Left colon (tissue), 2 donors: Measurements from ENCODE around the gene MDGA2. TPM values are rescaled to one million over a fixed set of nuclear protein-coding genes. Genes with fewer than 3 reads are reported as not detected.
"Not testable (repeated sequence)": the region's sequence is repeated elsewhere in the genome, so short reads cannot be mapped to it uniquely, and the experiment has no call there.

Source experiments
- ATAC-seq: fragments of 200-7000 bp; cut with Tn5 transposase; one replicate; pipeline ENCODE4 v1.9.1; 2020; ENCODE audit warnings: mild to moderate bottlenecking, moderate library complexity
- DNase-seq, 2 donors: peaks; one replicate each; pipeline ENCODE4 v3.0.0-alpha.2; 2020
- intact Hi-C, 2 donors: fragments of 100-400 bp; cut with DNase I in 1 of 2; cut with micrococcal nuclease in 1 of 2; formaldehyde crosslinking; loops; one replicate each; pipeline versions ENCODE4 v1.11.2 to v1.14.0; 2022; cut with DNase I, micrococcal nuclease
- total RNA-seq, 2 donors: library from RNA; stranded (reverse); fragmentation: NEBNext Ultra II Directional; extraction: Animal tissue kit (Norgen Biotek cat#: 25700); gene quantifications; one replicate each; pipeline ENCODE4 v1.2.1, GENCODE V29; 2021
- donor health status: DM: no; HTN: no; CAD: no.
- donor health status: DM: yes; HTN: yes; CAD: no.

Gene MDGA2
- total RNA-seq, 2 donors from 2014 or later = not detected

DNA sequence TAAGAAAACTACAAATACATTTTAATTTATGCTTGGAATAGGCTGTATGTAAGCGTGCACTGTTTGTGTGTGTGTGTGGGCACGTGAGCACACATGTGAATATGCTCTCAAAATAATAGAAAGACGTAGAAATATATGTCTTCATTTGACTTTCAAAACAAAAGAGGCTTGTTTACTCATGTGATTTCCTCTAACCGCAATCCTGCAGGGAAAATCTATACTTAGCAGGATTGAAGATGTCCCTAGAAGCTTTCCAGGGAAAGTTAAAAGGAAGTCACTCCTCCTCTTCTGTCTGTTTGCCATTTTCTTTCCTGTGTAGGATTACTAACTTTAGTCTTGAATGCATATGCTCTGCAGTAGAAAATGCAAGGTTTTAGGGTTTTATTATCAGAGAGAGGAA, 404.7 kb downstream of the MDGA2 start:
- intact Hi-C loops = no loop called here
- DNase-seq = no peak
- no peak for ATAC-seq

DNA sequence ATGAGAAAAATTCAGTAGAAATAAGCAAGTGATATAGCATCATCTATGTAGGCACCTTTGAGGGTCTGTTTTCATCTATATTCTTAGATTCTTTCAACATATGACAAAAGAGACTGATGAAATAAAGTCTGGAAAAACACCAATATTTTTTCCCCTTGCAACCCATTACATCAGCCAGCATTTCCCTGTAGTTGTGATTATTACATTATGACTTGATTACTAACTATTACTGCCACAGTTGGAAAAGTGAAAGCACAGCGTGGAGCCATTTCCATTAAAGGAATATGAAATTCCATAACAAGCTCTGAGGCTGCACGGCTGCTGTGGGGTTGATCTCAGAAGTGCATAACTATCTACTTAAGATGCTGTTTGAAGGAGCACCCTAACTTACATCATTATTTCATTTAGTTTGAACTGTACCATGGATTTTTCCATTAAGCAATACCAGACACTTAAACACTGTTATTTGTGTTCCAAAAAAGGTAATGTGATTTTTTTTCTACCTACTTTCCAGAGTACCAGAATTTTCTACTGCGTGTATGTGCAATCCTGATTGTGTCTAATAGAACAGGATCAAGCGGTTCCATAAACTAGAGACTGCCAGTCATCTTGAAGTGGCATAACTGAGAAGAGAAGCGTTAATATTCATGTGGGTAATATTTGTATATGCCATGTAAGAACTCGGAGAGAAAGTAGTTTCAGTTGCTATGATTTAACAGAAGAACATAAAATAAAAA, 405.5 kb downstream of the MDGA2 start:
- no peak for DNase-seq
- no peak for ATAC-seq
- intact Hi-C loops = no loop called here

DNA sequence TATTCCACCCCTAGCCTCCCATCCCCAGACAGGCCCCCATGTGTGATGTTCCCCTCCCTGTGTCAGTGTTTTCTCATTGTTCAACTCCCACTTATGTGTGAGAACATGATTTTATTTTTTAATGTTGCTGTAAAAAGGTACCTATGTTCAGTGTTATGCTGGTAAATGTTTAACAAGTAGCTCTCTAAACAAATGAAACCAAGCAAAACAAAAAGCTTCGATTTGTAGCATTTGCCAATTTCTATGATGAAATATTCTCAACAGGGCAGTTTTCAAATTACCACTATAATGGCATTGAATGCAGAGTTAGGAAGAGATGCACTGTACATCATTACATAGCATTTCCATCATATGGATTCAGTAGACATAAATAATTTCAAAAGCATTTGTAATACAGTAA, 410.6 kb downstream of the MDGA2 start:
- DNase-seq (no peak), ATAC-seq (no peak)
- intact Hi-C loops = no loop called here

DNA sequence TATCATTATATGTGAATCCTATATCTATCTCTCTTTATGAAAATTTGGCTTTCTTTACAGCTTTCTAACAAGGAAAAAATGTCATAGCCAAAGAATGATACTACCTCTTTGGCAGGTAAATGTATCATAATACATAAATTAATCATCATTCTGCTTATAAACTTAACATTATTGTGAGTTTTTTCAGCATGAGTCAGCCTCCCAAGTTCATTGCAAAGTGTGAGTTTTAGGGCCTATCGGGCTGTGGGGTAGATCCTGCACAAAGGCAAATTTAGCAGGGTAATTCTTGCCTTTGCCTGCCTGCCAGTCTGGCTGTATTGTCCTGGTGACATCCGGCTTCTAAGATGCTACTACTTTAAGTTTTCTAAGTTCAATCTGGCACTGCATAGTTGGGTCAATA, 412.6 kb downstream of the MDGA2 start:
- no peak for ATAC-seq
- DNase-seq = no peak
- intact Hi-C loops = no loop called here

DNA sequence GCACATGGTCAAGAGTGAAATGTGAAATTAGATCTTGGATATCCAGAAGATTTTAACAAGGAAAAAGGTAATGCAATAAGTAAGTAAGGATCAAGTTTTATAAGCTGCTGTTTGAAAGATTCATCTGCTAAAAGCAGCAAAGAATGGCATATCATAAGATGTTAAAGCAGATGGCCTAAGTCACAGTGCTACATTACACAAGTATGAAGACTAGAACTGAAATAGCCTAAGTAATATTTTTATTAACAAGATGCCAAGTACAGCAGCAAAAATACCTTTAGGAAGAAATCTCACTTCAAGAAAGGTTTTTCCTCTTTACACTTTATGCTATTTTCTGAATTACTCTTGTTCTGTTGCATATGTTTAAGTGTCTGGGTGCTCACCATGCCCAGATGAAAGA, 414.1 kb downstream of the MDGA2 start:
- ATAC-seq = no peak
- no peak for DNase-seq

DNA sequence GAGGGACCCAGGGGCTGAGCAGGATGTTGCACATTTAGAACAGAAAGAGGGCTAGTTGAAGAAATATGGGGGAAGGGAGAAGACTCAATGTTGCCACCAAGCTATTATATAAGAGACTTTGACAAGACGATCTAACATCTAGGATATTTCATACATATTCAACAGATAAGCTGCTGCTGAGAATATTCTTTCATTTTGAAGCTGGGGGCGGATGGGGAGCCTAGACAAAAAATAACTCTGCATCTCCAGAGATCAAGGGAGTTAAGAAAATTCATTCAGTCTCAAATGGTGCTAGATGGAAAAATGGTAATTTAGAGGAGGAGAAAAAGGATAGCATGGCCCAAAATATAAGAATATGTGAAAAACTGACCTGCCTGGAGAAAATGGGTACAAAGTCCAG, 415.6 kb downstream of the MDGA2 start:
- DNase-seq (no peak), ATAC-seq (no peak)
- intact Hi-C loops = no loop called here

More for the DNA sequence above, 414.1 kb downstream of the MDGA2 start:
- intact Hi-C loops = no loop called here

GRCh38 chr14:47257013-47257412, 418.4 kb downstream of the MDGA2 start:
- no peak for ATAC-seq
- no peak for DNase-seq
- intact Hi-C loops = no loop called here

GRCh38 chr14:47252802-47253201, 422.6 kb downstream of the MDGA2 start:
- intact Hi-C loops = no loop called here
- no peak for ATAC-seq
- no peak for DNase-seq

- intact Hi-C loops = no loop called here
- no peak for DNase-seq
- ATAC-seq = no peak
Observed at GRCh38 chr14:47246367-47246766, 429.0 kb downstream of the MDGA2 start.

GRCh38 chr14:47242579-47242978, 432.8 kb downstream of the MDGA2 start:
- ATAC-seq, DNase-seq, intact Hi-C loops: not testable (repeated sequence)

GRCh38 chr14:47240748-47241437, 434.5 kb downstream of the MDGA2 start:
- ATAC-seq (no peak), DNase-seq (no peak)
- intact Hi-C loops = no loop called here

- DNase-seq = no peak
- intact Hi-C loops = no loop called here
- ATAC-seq = no peak
Observed at GRCh38 chr14:47235619-47236018, 439.8 kb downstream of the MDGA2 start.

DNA sequence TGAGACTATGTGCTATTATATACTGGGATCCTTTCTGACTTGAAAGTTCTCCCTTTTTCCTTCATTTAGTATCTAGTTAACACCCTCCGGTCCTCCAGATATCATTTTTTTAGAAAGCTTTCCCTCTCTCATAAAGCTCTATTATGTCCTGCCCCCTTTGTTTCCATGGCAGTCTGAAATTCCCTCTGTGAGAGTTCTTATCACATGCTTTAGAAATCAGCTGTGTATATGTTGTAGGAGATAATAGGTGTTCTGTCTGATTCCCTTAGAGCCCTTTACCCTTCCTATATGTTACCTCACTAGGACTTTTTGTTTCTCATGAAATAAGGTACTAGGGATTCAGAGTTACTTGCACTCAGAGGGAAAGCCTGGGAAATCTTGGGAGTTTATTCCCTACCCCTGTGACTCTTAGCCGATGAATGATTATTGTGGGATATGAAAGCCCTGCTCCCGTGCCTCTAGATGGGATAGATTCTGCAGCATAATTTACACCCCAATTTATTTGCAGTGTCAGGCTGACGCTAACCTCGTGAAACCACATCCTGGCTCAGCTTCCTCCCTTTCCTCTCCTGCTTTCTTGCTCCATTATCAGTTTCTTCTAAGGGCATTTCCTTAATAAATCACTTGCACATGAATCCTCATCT, 448.4 kb downstream of the MDGA2 start:
- DNase-seq (no peak), ATAC-seq (no peak)
- intact Hi-C loops = no loop called here

GRCh38 chr14:47223656-47224055, 451.7 kb downstream of the MDGA2 start:
- intact Hi-C loops = no loop called here
- ATAC-seq = no peak
- DNase-seq = no peak

GRCh38 chr14:47220096-47220495, 455.3 kb downstream of the MDGA2 start:
- DNase-seq (no peak), ATAC-seq (no peak)
- intact Hi-C loops = no loop called here

DNA sequence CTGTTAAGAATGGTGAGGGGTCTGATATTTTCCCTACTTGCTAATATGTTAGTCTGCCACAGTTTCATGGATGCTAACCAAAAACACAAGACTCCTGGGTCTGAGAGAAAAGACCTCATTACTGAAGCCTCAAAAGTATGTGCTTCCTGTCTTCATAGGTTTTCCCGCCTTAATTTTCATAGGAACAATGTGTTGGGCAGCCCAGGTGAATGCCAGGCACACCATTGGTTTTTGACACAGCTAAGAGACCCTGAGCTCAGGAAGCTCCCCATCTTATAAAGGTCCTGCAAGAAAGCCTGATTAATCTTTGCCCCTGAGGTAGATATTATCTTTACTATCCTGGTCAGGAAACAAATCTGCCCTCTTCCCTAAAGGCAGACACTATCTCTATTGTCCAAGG, 464.1 kb downstream of the MDGA2 start:
- no peak for DNase-seq
- no peak for ATAC-seq
- intact Hi-C loops = no loop called here

- no peak for ATAC-seq
- DNase-seq = no peak
- intact Hi-C loops = no loop called here
Observed at GRCh38 chr14:47210099-47210498, 465.3 kb downstream of the MDGA2 start.

DNA sequence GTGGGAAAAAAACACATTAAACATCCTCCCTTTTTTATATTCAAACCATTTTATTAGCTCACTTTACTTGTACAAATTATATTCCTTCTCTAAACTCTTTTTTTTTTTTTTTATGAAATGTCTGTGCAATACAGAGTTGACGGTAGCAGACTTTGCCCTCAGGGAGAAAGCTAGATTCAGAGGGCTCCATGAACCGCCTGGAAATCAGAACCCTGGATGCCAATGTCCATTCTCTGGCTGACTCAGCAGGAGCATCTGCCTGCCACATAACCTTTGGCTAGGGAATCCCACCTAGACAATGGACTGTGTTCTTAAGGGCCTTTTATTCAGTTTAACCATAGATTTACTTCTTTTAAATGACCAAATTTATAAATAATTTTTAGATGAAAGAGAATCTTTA, 467.0 kb downstream of the MDGA2 start:
- intact Hi-C loops = no loop called here
- DNase-seq = no peak
- no peak for ATAC-seq

DNA sequence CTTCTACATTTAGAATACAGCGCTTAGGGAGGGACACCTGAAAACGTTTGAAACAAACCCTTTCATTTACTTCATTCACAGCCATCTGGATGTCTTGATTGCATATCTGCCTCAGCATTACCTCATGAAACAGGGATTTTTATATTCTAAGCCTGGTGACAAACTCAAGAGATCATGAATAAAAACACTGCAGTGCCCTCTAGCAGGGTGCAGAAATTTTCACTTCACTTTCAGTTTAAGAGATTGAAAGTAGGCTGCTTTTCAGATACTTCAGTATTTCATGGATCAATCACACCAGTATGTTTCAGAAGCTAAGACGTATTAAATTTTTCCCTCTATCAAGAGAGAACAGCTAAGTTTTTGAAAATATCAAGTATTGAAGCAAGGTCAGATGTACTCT, 467.8 kb downstream of the MDGA2 start:
- ATAC-seq (no peak), DNase-seq (no peak)
- intact Hi-C loops = no loop called here

- DNase-seq (no peak), ATAC-seq (no peak)
- intact Hi-C loops = no loop called here
Observed at GRCh38 chr14:47200740-47201139, 474.7 kb downstream of the MDGA2 start.
